Subcutaneous adipose tissue (tissue), 4 donors: Measurements from ENCODE around the gene UFSP2. TPM values are rescaled to one million over a fixed set of nuclear protein-coding genes. Genes with fewer than 3 reads are reported as not detected.

Experiments used
- total RNA-seq, 4 donors: library from RNA; depleted of rRNA; stranded (reverse); fragments of >200 nt; gene quantifications; one replicate each; pipeline ENCODE4 v1.1.0, GENCODE V29; 2016
- TF ChIP-seq, protein P1 (sequence below): fragments of 450-650 bp; IDR thresholded peaks from one replicate; pipeline ENCODE4 v1.5.1; 2016; ENCODE audit warnings: low read depth, mild to moderate bottlenecking, control low read depth, antibody characterized with exemption, moderate library complexity

Gene UFSP2
- total RNA-seq, 4 donors from 2014 or later, result 22.9 to 43.6 (median 36.7) TPM

DNA sequence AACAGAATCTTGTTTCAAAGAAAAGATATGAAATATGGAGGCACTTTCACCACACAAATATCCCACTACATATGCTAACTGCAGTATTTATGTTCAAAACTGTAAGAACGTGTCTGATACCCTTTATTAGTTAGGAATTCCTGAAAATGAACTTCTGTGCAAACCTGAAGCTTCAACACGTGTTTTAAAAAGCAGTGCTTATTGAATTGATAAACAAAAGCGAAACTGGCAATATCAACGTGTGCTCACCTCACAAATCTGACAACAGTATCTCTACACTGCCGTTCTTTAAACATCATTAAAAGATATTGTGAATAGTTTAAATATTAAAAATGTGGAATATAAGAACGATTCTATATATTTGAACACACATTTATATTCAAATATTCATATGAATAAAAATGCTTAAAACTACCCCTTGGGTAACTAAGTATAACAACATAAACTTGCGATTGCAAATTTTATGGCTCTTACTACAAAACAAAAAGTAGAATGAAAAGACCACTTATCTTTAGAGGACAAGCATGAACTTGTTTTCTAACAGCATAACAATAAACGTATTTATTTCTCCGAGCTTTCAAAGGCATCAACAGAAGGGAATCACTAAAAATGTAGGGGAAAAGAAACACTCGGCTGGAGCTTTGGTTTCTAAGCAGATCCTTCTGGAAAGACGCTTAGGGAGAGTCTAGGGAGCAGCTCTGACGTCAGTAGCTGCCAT is 30.4 kb downstream of the UFSP2 start, which contains the start of gene LRP2BP:
Gene LRP2BP, minus strand, starts transcription at position 687 of the 718 bp plus-strand sequence. CDS start 17,738 bp downstream, outside the sequence.
- TF ChIP-seq, protein P1, sequence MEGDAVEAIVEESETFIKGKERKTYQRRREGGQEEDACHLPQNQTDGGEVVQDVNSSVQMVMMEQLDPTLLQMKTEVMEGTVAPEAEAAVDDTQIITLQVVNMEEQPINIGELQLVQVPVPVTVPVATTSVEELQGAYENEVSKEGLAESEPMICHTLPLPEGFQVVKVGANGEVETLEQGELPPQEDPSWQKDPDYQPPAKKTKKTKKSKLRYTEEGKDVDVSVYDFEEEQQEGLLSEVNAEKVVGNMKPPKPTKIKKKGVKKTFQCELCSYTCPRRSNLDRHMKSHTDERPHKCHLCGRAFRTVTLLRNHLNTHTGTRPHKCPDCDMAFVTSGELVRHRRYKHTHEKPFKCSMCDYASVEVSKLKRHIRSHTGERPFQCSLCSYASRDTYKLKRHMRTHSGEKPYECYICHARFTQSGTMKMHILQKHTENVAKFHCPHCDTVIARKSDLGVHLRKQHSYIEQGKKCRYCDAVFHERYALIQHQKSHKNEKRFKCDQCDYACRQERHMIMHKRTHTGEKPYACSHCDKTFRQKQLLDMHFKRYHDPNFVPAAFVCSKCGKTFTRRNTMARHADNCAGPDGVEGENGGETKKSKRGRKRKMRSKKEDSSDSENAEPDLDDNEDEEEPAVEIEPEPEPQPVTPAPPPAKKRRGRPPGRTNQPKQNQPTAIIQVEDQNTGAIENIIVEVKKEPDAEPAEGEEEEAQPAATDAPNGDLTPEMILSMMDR, result no peak

DNA sequence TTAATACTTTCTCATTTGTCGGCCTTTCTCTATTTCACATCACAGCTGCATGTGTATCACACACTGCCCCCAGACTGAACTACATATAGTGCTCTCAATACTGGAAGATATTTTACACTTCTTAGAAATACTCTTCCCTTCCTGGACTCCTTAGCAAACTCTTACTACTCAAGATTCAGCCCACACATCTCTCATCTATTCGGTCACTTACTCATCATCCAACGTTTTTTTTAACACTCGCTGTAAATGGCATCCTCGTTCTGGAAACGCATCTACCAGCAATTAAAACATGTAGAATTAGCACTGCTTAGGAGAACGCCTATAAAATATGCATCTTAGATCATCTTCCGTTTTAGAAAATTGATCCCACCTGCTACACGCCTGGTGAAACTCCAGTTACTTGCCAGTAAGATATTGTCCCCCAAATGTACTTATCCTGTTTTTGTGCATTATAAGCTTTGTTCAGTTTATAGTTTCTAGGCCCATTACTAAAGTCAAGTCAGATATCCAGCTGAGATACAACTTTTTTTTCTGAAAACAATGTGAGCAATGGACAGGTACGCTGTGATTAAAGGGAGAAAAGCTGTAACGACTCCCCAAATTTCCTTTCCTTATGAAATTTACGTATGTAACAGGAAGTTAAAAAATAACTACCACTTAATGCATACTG is 31.1 kb downstream of the UFSP2 start:
- TF ChIP-seq, protein P1, result no peak

DNA sequence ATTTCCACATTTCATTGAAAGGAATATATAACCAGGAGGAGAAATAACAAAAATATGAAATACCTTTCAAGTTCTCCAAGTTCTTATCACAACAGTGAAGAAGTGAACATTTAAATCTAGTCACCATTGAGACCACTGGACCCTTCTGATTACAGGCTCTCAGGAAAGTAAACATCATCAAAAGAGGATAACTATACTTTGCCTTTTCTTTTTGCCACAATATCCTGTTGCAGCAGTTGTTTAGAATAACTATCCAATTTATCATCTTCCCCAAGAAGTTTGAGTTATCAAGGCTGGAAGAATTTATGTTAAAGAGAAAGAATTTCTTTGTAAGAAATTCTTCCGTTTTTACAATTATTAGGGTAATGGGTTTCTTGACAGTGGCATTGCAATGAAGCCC is 33.6 kb downstream of the UFSP2 start:
- TF ChIP-seq, protein P1, result no peak

DNA sequence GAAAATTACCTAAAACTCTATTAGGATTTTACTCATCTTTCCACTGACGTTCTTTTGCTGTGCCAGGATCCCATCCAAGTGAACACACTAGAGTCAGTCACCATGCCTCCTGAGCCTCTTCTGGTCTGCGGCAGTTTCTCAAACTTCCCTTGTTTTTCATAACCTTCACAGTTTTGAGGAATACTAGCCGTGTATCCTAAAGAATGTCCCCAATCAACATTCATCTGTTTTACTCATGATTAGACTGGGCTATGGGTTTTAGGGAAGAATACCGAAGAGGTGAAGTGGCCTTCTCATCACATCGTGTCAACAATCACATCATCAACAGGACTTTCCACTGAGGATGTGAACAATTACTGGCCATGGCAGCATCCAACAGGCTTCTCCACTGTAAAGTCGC is 34.8 kb downstream of the UFSP2 start:
- TF ChIP-seq, protein P1, result no peak

DNA sequence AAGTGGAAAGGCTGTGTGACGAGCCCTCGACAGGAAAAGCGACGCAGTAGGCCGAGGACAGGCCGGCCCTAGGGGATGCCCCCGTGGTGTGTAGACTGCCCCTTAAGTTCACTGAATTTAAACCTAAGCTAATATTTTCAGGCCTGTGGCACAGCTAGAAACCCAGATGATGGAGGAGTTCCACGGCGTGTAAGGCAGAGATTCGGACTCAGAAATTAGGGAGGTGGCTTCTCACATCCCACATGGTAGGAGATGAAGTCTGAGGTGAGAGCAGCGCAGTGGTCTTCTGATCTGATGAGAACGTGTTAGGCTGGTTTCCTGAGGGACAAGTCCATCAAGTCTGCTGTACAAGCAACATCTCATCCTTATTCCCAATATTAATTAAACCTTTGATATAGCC is 37.8 kb downstream of the UFSP2 start:
- TF ChIP-seq, protein P1, result no peak

DNA sequence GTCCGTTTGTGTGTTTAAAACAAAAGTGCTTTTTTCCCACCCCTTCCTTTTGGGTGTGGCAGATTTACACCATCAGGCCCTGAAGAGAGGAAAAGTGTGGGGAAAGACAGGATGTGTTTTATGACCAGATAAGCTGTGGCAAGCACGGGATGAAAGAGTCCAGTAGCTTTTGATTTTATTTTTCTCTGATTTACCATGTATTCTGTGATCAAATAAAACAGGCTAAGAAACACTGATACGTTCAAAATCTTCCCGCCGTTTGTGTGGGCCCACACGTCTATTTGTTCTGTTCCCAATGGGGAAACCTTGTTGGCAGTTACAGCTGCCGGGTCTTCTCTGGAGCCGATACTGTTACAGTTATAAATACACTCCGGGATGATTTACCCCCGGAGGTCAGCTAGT is 40.8 kb downstream of the UFSP2 start:
- TF ChIP-seq, protein P1, result no peak

DNA sequence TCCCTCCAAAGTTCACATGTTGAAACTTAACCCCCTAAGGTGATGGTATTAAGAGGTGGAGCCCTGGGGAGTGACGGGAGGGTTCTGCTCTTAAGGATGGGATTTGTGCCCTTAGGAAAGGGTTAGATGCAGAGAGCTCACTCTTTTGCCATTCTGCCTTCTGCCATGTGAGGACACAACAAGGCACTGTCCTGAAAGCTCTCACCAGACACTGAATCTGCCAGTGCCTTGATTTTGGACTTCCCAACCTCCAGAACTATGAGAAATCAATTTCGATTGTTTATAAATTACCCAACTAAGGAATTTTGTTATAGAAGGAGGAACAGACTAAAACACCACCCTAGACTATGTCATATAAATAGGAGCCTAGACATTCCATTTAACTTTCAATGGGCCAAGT is 41.7 kb downstream of the UFSP2 start:
- TF ChIP-seq, protein P1, result no peak
